D721Med (cell line): ENCODE measurements around the gene CCNI2.
"Not testable (repeated sequence)": the region's sequence is repeated elsewhere in the genome, so short reads cannot be mapped to it uniquely, and the experiment has no call there.

Experiments used
- DNase-seq: peaks from one replicate; pipeline ENCODE4 v3.0.0; 2011; ENCODE audit warnings: low spot score; ENCODE audit not compliant: insufficient read length
- FAIRE-seq: peaks from 2 replicates; lab custom pipeline; 2011; peaks lifted over from hg19 to GRCh38; lab: Jason Lieb, UNC
- TF ChIP-seq, protein P1 (sequence below): IDR thresholded peaks from 2 replicates; pipeline ENCODE4 v1.5.1; 2012; ENCODE audit warnings: mild to moderate bottlenecking, control low read depth; ENCODE audit not compliant: insufficient read depth; ENCODE audit errors: missing control alignments

CCNI2 gene

GRCh38 chr5:132802044-132802684 is 54.9 kb downstream of the CCNI2 start:
- DNase-seq: no peak
- no peak for FAIRE-seq
- TF ChIP-seq, protein P1, sequence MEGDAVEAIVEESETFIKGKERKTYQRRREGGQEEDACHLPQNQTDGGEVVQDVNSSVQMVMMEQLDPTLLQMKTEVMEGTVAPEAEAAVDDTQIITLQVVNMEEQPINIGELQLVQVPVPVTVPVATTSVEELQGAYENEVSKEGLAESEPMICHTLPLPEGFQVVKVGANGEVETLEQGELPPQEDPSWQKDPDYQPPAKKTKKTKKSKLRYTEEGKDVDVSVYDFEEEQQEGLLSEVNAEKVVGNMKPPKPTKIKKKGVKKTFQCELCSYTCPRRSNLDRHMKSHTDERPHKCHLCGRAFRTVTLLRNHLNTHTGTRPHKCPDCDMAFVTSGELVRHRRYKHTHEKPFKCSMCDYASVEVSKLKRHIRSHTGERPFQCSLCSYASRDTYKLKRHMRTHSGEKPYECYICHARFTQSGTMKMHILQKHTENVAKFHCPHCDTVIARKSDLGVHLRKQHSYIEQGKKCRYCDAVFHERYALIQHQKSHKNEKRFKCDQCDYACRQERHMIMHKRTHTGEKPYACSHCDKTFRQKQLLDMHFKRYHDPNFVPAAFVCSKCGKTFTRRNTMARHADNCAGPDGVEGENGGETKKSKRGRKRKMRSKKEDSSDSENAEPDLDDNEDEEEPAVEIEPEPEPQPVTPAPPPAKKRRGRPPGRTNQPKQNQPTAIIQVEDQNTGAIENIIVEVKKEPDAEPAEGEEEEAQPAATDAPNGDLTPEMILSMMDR: no peak

DNA sequence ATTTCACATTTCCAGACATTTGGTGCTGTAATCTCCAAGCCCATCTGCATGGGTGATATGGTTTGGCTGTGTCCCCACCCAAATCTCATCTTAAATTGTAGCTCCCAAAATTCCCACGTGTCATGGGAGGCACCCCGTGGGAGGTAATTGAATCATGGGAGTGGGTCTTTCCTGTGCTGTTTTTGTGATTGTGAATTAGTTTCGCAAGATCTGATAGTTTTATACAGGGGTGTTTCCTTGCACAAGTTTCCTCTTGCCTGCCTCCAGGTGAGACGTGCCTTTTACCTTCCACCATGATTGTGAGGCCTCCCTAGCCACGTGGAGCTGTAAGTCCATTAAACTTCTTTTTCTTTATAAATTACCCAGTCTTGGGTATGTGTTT is 55.5 kb downstream of the CCNI2 start:
- not testable (repeated sequence) for FAIRE-seq, DNase-seq
